AG04449 (cell line): Measurements from ENCODE around the gene SEC22A.

Experiments
- CTCF ChIA-PET: fragments of 350-600 bp; formaldehyde crosslinking; extraction: SDS; loops from one replicate; lab custom pipeline; 2021; ENCODE audit warnings: antibody characterized with exemption; lab: Yijun Ruan, JAX
- POLR2A ChIA-PET: fragments of 400-600, 350-600 bp; formaldehyde crosslinking; extraction: SDS; loops from one replicate; lab custom pipeline; 2020; ENCODE audit warnings: antibody characterized with exemption, inconsistent platforms; lab: Yijun Ruan, JAX
- DNase-seq: peaks from one replicate; pipeline ENCODE4 v3.0.0-alpha.2; 2010; ENCODE audit warnings: low read depth, low spot score
- H3K4me3 ChIP-seq: 2 replicates; pipeline ENCODE4 v1.5.1; 2011; ENCODE audit warnings: low read depth, mild to moderate bottlenecking, control low read depth, low read length
- TF ChIP-seq, protein P1 (sequence below): IDR thresholded peaks from one replicate; pipeline ENCODE4 v1.5.1; 2011; ENCODE audit warnings: mild to moderate bottlenecking, moderate library complexity, low read length, control low read depth, inconsistent platforms; ENCODE audit not compliant: insufficient read depth; ENCODE audit errors: missing control alignments

The SEC22A gene

DNA sequence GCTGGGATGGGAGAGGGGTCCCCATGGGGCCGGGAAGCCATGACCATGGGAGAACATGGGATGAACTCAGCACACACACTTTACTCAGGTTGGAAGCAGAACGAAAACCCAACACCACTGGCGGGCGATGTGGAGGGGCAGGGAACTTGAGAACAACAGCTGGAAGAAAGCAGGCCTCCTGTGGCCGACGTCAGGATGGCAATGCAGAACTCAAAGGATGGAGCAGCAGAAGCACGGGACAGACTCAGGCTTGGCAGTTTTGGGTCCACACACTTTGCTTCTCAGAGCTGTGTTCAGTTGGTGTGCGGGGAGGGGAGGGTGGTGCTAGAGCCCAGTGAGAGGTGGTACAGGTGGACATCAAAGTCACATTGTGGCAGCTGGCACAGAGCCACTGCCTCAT is 80.7 kb downstream of the SEC22A start:
- H3K4me3 ChIP-seq = no peak overlapping the region
- ChIA-PET POLR2A (no interaction called here), CTCF (no interaction called here)
- no peak for DNase-seq
- TF ChIP-seq, protein P1, sequence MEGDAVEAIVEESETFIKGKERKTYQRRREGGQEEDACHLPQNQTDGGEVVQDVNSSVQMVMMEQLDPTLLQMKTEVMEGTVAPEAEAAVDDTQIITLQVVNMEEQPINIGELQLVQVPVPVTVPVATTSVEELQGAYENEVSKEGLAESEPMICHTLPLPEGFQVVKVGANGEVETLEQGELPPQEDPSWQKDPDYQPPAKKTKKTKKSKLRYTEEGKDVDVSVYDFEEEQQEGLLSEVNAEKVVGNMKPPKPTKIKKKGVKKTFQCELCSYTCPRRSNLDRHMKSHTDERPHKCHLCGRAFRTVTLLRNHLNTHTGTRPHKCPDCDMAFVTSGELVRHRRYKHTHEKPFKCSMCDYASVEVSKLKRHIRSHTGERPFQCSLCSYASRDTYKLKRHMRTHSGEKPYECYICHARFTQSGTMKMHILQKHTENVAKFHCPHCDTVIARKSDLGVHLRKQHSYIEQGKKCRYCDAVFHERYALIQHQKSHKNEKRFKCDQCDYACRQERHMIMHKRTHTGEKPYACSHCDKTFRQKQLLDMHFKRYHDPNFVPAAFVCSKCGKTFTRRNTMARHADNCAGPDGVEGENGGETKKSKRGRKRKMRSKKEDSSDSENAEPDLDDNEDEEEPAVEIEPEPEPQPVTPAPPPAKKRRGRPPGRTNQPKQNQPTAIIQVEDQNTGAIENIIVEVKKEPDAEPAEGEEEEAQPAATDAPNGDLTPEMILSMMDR = no peak

DNA sequence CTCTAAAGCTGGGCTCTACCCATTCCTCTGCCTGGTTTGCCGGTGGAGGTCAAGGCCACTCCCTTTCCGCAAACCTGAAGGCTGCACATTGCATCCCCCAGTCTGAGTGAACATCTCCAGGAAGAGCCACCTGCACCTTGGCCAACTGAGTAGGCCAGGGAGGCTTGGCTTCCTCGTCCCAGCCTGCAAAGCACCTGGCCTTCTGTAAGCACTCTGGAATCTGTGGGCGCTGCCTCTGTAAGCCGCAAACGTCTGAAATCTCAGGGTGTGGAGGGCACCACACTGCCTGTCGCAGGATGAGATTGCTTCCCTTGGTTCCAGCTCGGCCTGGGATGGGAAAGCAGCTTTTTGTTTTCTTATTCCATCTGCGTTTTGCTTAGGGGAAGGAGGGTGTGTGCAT is 81.3 kb downstream of the SEC22A start:
- TF ChIP-seq, protein P1 = no peak
- ChIA-PET CTCF (no interaction called here), POLR2A (no interaction called here)
- no peak overlapping the region for H3K4me3 ChIP-seq
- DNase-seq = no peak

DNA sequence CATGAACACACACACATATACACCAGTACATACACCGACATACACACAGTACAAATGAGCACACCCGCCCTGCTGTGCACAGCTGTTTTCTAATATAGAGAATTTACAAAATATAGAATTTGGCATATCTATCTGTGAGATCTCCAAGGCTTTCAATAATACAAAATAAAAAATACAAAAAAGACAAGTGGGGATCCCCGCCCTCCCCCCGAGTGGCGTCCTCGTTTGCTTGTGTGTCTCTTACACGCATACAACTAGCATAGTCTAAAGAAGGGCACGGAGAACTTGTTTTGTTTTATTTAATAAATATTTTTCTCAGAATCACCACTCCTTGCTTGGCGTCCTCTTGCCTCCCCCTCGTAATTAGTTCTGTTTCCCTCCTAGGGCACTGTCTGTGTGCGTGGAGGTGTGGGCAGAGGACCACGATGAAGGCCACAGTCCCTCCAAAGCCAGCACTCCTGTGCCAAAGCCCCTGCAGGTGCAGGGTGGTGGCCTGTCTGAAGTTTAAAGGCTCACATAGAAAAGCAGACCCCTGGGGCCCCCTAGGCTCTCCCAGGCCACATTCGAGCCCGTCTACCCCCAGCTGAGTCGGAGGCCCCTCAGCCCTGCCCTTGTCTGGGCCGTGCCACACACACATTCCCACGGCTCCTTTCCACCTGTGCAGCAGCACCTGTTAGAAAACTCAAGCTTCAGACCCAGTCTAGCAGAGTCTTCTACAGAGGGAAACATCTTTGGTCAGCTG is 82.1 kb downstream of the SEC22A start:
- ChIA-PET POLR2A (interaction anchor here (0.6 kb wide), 1 partner anchor 1735 kb away, joined by 3 read pairs; no protein-coding TSS in a partner anchor), CTCF (interaction anchor here (0.9 to 3.4 kb wide), 3 partner anchors 11 to 276 kb away, joined by 3 to 24 read pairs (median 13); no protein-coding TSS in a partner anchor)
- no peak overlapping the region for H3K4me3 ChIP-seq
- TF ChIP-seq, protein P1 = no peak
- DNase-seq = no peak

DNA sequence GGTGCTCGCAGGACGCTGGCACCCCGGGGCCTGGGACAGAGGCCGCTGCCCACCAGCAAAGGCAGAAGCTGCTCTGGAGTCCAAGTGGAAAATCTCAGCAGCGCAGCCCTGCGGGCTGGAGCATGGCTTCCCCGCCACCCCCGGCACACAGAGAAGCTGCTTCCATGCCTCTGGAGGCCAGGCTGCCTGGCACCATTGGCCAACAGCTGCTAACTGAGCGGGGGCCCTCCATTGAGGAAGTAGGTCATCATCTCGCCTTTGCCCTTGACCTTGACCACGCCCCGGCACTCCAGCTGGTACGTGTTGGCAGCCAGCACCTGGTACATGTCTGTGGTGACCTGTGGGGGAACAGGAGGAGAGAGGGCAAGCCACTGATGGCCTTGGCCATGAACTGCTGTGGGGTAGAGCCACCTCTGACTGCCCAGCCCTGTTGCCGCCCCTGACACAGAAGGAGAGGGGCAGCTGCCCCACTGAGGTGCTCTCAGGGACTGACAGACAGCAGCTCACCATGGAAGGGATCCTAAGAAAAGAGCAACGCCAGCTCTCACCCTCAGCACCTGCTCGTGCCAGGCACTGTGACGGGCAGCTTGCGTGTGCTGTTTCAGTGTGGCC is 82.8 kb downstream of the SEC22A start:
- no peak for DNase-seq
- CTCF ChIA-PET = interaction anchor here (0.9 to 3.4 kb wide), 6 partner anchors 9 to 275 kb away, joined by 3 to 24 read pairs (median 8); no protein-coding TSS in a partner anchor
- no peak overlapping the region for H3K4me3 ChIP-seq
- POLR2A ChIA-PET = interaction anchor here (0.6 kb wide), 1 partner anchor 1735 kb away, joined by 3 read pairs; no protein-coding TSS in a partner anchor
- TF ChIP-seq, protein P1 = no peak

DNA sequence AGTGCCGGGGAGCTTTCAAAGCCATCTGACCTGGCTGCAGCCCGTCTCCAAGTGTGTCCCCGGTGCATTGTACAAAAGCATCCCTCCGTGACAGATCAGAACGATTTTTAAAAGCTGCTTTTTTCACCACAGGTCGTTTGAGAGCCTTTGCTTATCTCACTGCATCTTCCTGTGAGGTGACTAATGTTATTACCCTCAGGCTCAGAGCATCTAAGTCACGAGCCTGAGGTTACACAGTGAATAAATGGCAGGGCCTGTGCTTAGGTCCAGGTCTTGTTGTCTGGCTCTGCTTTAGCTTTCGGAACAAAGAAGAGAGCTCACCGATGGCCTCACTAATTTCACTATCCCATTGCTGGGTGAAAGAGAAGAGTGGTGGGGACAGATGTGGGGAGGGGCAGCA is 83.3 kb downstream of the SEC22A start:
- TF ChIP-seq, protein P1 = no peak
- no peak for DNase-seq
- ChIA-PET CTCF (interaction anchor here (1.2 to 3.4 kb wide), 7 partner anchors 9 to 275 kb away, joined by 4 to 24 read pairs (median 6); no protein-coding TSS in a partner anchor), POLR2A (no interaction called here)
- H3K4me3 ChIP-seq = no peak overlapping the region

DNA sequence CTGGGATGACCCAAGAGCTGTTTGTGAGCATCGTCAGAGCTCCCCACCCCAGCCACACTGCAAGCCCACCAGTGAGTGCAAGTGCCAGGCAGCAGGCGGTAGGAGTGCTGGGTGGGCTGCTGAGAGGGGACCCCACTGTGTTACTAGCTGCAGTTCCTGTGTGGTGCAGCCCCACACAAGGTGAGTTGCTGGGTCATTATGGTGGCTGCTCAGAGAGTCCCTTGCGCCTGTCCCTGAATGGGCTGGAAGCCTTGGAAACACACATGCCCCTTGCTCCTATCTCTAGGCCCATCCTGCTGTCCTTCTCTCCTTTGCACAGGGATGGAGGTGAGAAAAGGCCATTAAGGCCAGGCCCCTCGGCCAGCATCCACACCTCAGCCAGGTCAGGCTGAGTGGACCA is 83.7 kb downstream of the SEC22A start:
- CTCF ChIA-PET = interaction anchor here (0.8 to 3.4 kb wide), 9 partner anchors 10 to 275 kb away, joined by 3 to 24 read pairs (median 5); no protein-coding TSS in a partner anchor
- DNase-seq = no peak
- TF ChIP-seq, protein P1 = no peak
- no peak overlapping the region for H3K4me3 ChIP-seq
- POLR2A ChIA-PET = no interaction called here
